Measurements from ENCODE around the gene GXYLT1.
"Not testable (repeated sequence)": the region's sequence is repeated elsewhere in the genome, so short reads cannot be mapped to it uniquely, and the experiment has no call there.

Gene GXYLT1

GRCh38 chr12:42144408-42145196 is at the start of gene GXYLT1:
TSS of gene GXYLT1 (minus strand) at chr12:42144874. CDS start at chr12:42144646, 228 bp downstream.
- peak; percentile 83 for DNase-seq

GRCh38 chr12:42192686-42193085 is 48.0 kb upstream of the GXYLT1 start:
- no peak for DNase-seq

GRCh38 chr12:42192258-42192657 is 47.6 kb upstream of the GXYLT1 start:
- DNase-seq: no peak

GRCh38 chr12:42190376-42190775 is 45.7 kb upstream of the GXYLT1 start:
- DNase-seq: no peak

- DNase-seq: not testable (repeated sequence)
These were observed 43.6 kb upstream of the GXYLT1 start for GRCh38 chr12:42188275-42188674.

DNA sequence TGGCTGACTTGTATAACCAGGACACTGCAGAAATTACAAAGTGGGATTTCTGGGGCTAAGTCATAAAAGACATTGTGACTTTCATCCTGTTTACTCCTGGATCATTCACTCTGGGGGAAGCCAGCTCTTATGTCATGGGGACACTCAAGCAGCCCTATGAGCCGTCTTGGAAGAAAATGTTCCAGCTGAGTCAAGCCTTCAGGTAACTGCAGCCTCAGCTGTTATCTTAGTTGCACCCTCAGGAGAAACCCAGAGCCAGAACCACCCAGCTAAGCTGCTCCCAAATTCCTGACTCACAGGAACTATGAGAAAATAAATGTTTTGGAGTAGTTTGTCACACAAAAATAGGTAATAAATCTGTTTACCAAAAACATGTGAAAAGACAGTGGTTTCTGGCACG is 43.1 kb upstream of the GXYLT1 start:
- no peak for DNase-seq

DNA sequence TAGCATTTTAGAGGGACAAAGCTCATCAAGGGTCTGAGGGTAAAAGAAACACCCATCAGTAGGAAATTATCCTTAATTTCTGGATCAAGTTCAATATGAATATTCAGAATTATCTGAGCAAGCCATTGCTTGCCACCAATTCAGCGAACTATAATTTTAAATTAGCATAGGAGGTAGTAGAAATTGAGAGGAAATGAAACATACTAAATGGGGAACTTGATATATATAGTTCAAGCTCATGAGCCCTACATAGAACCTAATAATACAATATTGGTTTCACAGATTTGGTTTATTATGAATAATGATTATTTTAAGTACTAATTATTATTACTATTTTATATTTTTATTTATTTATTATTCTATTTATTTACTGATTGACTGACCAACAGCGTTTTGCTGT is 42.1 kb upstream of the GXYLT1 start:
- DNase-seq: no peak

DNA sequence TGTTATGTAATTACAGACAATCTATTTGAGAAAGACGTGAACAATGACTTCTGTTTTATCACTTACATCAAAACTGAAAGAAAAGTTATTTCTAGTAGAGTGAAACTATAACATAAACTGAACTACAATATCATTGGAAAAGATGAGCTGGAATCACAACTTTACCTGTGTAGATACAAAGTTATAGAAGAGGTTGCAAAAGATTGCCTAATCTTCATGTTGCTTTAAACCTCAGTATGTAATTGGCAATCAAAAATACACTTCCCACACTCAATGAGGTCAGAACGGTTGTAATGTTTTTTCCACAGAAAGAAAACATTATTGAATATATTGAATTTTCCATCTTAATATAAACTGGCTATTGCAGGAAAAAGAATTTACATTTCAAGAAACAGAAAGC is 37.7 kb upstream of the GXYLT1 start:
- no peak for DNase-seq

DNA sequence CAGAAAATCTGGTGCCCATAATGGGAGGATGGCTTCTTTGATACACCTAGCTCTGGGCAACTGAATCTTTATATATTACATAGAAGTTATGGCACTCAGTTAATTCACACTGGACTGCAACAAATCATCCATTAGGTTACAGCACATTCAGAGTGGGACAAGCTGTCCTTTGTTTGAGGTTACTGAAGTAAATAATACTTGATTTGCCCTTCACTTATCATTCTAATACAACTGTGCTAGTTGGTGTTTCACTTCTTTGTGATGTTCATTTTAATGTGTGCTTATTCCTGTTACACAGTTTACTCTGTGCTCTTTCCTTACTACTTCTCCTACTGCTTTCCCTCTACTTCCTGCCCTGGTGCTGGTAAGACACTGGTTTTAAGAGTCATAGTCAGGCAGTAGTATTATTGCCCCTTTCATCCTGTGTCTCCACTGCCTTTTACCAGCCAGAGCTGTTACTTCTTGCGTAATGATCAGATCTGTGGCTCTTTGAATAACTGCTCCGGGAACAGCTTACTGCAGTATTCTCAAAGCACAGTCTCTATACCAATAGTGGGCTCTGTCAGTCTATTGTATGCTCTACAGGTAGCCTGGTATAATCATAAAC is 36.4 kb upstream of the GXYLT1 start:
- DNase-seq: no peak

- DNase-seq: no peak
These were observed 33.4 kb upstream of the GXYLT1 start for GRCh38 chr12:42178101-42178500.

DNA sequence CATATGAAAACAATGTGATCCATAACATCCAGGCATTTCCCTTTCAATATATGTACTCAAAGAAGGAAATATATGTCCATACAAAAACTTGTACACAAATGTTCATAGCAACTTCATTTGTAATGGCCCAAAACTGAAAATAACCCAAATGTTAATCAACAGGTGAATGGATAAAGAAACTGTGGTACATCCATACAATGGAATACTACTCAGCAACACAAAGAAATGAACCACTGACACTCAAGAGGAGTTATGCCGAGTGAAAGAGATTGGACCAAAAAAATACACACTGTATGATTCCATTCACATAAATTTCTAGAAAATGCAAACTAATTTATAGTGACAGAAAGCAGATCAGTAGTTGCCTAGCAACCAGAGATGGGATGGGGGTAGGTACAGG is 30.3 kb upstream of the GXYLT1 start:
- no peak for DNase-seq

DNA sequence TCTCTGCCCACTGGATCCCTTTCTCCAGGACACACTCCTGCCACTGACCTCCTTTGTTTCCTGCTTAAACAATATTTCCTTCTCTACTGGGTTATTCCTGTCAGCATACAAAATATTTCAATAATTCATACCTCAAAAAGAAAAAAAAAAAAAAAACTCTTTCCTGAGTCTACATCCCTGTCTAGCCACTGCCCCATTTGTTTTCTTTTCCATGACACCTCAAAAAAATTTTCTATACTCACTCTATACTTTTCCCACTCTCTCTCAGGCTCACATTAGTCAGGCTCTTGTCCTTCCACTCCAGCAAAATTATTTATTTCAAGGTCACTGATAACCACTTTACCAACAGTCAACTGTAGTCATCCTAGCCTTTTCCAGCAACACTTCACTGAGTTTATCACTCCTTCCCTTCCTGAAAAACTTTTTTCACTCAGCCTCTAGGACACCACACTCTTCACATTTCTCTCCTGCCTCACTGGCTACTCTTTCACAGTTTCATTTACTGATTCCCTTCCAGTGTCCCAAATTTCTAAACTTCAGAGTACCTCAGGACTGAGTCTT is 29.4 kb upstream of the GXYLT1 start:
- DNase-seq: no peak

GRCh38 chr12:42172441-42173210 is 28.0 kb upstream of the GXYLT1 start:
- DNase-seq: no peak

DNA sequence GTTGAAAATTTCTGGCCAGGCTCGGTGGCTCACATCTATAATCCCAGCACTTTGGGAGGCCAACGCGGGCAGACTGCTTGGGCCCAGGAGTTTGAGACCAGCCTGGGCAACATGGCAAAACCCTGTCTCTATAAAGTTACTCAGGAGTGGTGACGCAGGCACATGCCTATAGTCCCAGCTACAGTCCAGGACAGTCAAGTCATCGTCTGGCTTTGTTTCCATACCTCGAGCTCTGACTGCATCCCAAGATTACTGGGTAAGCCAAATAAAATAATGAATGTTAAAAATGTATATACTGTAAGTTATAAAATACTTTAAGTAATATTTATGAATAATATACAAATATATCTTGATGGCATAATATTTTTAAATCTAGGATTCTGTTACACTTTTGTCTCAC is 23.0 kb upstream of the GXYLT1 start:
- no peak for DNase-seq

- DNase-seq: no peak
These were observed 21.8 kb upstream of the GXYLT1 start for GRCh38 chr12:42166501-42166900.

- DNase-seq: no peak
These were observed 19.2 kb upstream of the GXYLT1 start for GRCh38 chr12:42163913-42164312.

DNA sequence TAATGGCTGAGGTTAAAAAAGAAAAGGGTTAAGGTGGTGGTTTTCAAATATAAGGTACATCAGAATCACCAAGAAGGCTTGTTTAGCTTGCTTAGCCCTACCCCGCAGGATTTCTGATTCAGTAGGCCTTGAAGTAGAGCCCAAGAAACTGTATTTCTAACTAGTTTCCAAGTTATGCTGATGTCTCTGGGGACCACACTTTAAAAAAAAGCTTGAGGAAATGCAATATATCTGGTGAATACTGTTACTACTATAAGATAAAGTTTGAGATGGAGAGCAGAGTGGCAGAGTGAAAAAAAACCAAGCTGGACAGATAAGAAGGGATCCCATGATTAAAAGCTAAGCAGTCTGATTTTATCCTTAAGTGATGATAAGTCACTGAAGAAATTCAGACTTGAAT is 18.3 kb upstream of the GXYLT1 start:
- no peak for DNase-seq

DNA sequence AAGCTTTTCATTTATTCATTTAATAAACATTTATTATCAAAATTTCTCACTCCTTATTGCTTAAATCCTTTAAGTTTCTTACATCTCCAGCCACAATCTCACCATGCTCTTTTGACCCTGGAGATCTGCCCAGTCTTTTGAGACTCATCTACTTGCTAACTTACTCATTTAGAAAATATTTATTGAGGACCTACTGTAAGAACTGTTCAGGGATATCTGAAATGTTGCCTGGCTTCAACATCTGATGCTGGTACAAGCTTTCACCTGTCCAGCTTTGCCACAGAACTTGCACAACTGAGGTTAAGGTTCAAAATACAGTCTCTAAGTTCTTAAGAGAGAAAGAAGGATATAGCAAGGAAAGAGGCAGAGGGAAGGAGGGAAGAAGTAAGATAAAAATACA is 17.5 kb upstream of the GXYLT1 start:
- DNase-seq: no peak

GRCh38 chr12:42161529-42161928 is 16.9 kb upstream of the GXYLT1 start:
- no peak for DNase-seq

GRCh38 chr12:42156232-42156631 is 11.6 kb upstream of the GXYLT1 start:
- no peak for DNase-seq

GRCh38 chr12:42145552-42146215 is 1.0 kb upstream of the GXYLT1 start:
- no peak for DNase-seq

DNA sequence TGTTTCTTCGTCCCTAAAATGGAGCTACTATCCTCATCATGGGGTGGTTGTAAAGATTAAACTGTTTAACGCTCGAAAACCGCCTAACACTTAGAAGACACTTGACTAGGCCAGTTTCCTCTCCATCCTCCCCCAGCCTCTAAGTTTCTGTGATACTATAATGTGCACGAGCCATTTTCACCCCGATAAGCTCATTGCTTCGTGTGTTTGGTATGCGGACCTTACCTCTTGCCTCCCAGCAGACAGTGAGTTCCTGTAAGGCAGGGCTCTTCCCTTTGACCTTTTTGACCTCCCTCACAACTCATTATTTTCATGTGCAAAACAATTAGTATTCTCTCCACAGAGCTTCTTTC is 499 bp upstream of the GXYLT1 start:
- no peak for DNase-seq

DNA sequence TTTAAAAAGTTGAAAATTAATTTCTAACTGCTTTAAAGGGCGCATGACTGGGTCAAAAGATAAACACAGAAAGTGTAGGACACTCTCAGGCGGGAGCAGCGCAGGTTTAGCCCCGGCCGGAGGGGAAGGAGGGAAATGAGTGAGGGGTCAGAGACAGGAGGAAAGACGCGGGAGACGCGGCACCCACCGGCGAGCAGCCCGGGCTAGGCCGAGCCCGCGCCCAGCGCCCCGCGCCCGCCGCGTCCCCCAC is 591 bp downstream of the GXYLT1 start:
- peak; percentile 23 for DNase-seq

Measured in CD4-positive, alpha-beta T cell treated with Interleukin-10 for 1 hour (primary cell).